HCT116 (cell line): ENCODE measurements around the gene ABHD11.

Source experiments
- CEBPB ChIP-seq: IDR thresholded peaks from 2 replicates; pipeline ENCODE4 v1.6.1; 2012; ENCODE audit warnings: low read depth
- EGR1 ChIP-seq: IDR thresholded peaks from 2 replicates; pipeline ENCODE4 v1.6.1; 2012; ENCODE audit warnings: low read depth
- EZH2 ChIP-seq: fragments of 200-600 bp; sonication (generic); IDR thresholded peaks from 2 replicates; pipeline ENCODE4 v1.6.1; 2017; ENCODE audit warnings: antibody characterized with exemption, mixed run types
- POLR2A ChIP-seq: IDR thresholded peaks from 2 replicates; pipeline ENCODE4 v1.7.0; 2011; ENCODE audit warnings: borderline replicate concordance; ENCODE audit not compliant: insufficient read depth, insufficient read length; ENCODE audit errors: extremely low read depth
- POLR2AphosphoS5 ChIP-seq: IDR thresholded peaks from 2 replicates; pipeline ENCODE4 v1.6.1; 2011; ENCODE audit warnings: mild to moderate bottlenecking, low read depth, low read length, moderate library complexity
- RAD21 ChIP-seq: IDR thresholded peaks from 2 replicates; pipeline ENCODE4 v1.6.1; 2012; ENCODE audit warnings: low read depth, mild to moderate bottlenecking
- SIN3A ChIP-seq: IDR thresholded peaks from 2 replicates; pipeline ENCODE4 v1.6.1; 2012; ENCODE audit warnings: low read depth
- TCF7L2 ChIP-seq: IDR thresholded peaks from 2 replicates; pipeline ENCODE4 v1.7.0; 2011; ENCODE audit warnings: borderline replicate concordance, inconsistent platforms; ENCODE audit not compliant: insufficient read depth, insufficient read length; ENCODE audit errors: extremely low read depth
- ZNF274 ChIP-seq: fragments of 200-500 bp; sonication (Bioruptor generic); IDR thresholded peaks from 2 replicates; pipeline ENCODE4 v1.6.1; 2014; ENCODE audit warnings: mild to moderate bottlenecking, low read depth, low read length, inconsistent platforms
- TF ChIP-seq, protein P1 (sequence below), 3 experiments: fragments of 200-600 bp in 1 of 3; sonication (generic) in 1 of 3; IDR thresholded peaks in 2 of 3; conservative IDR thresholded peaks in 1 of 3; 2 replicates each; pipeline ENCODE4 v1.5.1; 2012 to 2017; ENCODE audit warnings: low read depth in 2 of 3, low read length in 2 of 3, antibody characterized with exemption in 1 of 3, borderline replicate concordance in 1 of 3, control low read depth in 1 of 3, mild to moderate bottlenecking in 1 of 3, mixed read lengths in 1 of 3, mixed run types in 1 of 3, moderate library complexity in 1 of 3; ENCODE audit not compliant: insufficient read depth in 1 of 3
- TF ChIP-seq, protein P2 (sequence below): IDR thresholded peaks from 2 replicates; pipeline ENCODE4 v1.6.1; 2012

DNA sequence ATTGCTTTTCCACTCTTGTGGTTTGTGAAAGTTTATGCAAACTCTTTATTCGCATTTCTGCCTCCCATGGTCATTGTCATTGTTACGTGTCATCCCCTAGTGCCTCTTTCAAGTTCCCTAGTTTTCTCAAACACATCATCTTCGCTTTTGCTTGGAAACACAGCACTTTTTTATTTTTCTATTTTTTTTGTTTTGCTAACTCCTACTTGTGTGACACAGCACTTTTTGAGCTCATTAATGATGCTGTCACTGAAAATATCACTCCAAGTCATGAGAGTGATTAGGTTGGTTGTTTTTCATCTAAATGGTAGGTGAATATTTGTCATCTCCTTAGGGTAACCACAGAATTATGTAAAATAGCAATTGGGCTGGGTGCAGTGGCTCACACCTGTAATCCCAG is 10.7 kb downstream of the ABHD11 start:
- TF ChIP-seq, protein P1, sequence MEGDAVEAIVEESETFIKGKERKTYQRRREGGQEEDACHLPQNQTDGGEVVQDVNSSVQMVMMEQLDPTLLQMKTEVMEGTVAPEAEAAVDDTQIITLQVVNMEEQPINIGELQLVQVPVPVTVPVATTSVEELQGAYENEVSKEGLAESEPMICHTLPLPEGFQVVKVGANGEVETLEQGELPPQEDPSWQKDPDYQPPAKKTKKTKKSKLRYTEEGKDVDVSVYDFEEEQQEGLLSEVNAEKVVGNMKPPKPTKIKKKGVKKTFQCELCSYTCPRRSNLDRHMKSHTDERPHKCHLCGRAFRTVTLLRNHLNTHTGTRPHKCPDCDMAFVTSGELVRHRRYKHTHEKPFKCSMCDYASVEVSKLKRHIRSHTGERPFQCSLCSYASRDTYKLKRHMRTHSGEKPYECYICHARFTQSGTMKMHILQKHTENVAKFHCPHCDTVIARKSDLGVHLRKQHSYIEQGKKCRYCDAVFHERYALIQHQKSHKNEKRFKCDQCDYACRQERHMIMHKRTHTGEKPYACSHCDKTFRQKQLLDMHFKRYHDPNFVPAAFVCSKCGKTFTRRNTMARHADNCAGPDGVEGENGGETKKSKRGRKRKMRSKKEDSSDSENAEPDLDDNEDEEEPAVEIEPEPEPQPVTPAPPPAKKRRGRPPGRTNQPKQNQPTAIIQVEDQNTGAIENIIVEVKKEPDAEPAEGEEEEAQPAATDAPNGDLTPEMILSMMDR (IDR thresholded peaks at IDR 0.05 in 2 of 3, conservative IDR thresholded peaks at IDR 0.05 in 1 of 3; ENCODE audit: borderline replicate concordance in 1 of 3, insufficient read depth in 1 of 3, low read depth in 2 of 3, low read length in 2 of 3), result no peak
- TF ChIP-seq, protein P2, sequence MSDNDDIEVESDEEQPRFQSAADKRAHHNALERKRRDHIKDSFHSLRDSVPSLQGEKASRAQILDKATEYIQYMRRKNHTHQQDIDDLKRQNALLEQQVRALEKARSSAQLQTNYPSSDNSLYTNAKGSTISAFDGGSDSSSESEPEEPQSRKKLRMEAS, result no peak
- TF ChIP-seq POLR2A (no peak), TCF7L2 (no peak), CEBPB (no peak), POLR2AphosphoS5 (no peak), EGR1 (no peak), RAD21 (no peak), ZNF274 (no peak), SIN3A (no peak), EZH2 (no peak)
